H7 (cell line): Measurements from ENCODE around the gene TMCO4. TPM values are rescaled to one million over a fixed set of nuclear protein-coding genes. Genes with fewer than 3 reads are reported as not detected.

Source experiments
- DNase-seq: peaks from one replicate; pipeline ENCODE4 v3.0.0; 2012
- H3K27me3 ChIP-seq: 2 replicates; pipeline ENCODE4 v1.6.0; 2011; ENCODE audit warnings: mild to moderate bottlenecking, low read length; ENCODE audit not compliant: control insufficient read depth, insufficient read depth
- H3K36me3 ChIP-seq: replicated peaks from 2 replicates; pipeline ENCODE4 v1.5.1; 2011; ENCODE audit warnings: low read length; ENCODE audit not compliant: control insufficient read depth, insufficient read depth
- H3K4me3 ChIP-seq: 2 replicates; pipeline ENCODE4 v1.5.1; 2011; ENCODE audit warnings: low read depth, mild to moderate bottlenecking, control low read depth, low read length, moderate library complexity; ENCODE audit not compliant: insufficient read depth
- total RNA-seq: library from RNA; depleted of rRNA; stranded (reverse); fragments of >200 nt; shearing (Covaris generic); gene quantifications from 2 replicates; pipeline ENCODE4 v1.2.3, GENCODE V29; 2014

Gene TMCO4
- total RNA-seq, 1 experiment from 2014 or later, result 8.8 TPM

DNA sequence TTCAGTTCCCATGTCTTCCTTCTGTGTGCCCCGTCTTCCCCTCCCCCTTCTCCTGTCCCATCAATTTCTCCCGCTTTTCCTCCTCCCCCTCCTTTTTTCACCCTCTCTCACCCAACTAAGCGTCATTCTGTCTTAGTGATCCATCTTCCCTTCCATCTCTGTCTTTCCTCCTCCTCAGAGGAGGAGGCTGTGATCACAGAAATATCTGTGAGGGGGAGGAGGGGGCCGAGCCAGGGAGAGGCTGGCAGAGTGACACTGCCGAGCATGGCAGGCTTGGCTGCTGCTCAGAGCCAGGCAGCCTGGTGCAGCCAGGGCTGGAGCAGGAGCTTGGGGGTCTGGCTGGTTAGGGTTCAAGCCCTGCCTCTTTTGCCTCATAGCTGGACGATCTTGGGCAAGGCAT is 127.5 kb downstream of the TMCO4 start:
- Histone ChIP-seq H3K36me3 (no peaks in the 10 kb centered on the region), H3K4me3 (no peak overlapping the region), H3K27me3 (peaks cover 10% of the 10 kb centered on the region; the same call in 1 of the 2 replicates)
- no peak for DNase-seq

- Histone ChIP-seq H3K4me3 (no peak overlapping the region), H3K27me3 (peaks cover 20% of the 10 kb centered on the region), H3K36me3 (no peaks in the 10 kb centered on the region)
- no peak for DNase-seq
These were observed 128.9 kb downstream of the TMCO4 start for GRCh38 chr1:19670787-19671186.

DNA sequence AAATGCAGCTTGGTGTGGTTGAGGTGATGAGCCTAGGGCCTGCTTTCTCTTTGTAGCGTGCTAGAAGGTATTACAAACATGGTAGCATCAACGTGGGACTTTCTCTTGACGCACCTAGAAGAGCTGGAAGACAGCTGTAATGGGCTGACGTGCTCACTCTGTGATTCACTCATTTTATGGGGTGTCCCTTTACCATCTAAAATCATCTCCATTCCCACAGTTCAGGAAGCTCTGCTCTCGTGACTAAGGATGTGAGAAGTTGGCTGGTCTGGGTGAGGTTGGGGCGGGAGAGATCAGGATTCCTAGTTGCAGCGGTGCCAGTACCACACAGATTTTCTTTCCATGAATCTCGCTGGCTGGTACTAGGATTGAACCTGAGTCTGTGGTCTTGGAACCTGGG is 130.8 kb downstream of the TMCO4 start:
- DNase-seq, result no peak
- Histone ChIP-seq H3K4me3 (no peak overlapping the region), H3K27me3 (peaks cover 35% of the 10 kb centered on the region), H3K36me3 (no peaks in the 10 kb centered on the region)

- H3K27me3 ChIP-seq, result peaks cover 42% of the 10 kb centered on the region
- peak overlapping the region; percentile 50 for H3K4me3 ChIP-seq
- DNase-seq, result peak; percentile 85
- no peaks in the 10 kb centered on the region for H3K36me3 ChIP-seq
These were observed 133.9 kb downstream of the TMCO4 start for GRCh38 chr1:19665496-19666465.

DNA sequence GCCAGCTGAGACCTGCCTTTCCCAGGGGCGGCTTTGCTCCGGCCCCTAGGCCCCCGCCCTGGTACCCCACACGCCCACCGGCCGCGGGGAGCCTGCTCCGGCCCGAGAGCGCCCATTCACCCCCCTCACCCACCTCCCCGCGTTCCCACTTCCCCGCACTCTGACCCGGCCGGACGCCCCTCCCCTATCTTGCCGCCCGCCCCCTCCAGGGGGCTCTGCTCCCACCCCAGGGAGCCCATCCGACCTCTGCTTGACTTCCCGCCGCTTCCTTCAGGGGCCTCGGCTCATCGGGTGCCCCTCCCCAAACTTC is 134.6 kb downstream of the TMCO4 start:
- Histone ChIP-seq H3K36me3 (no peaks in the 10 kb centered on the region), H3K27me3 (peaks cover 44% of the 10 kb centered on the region), H3K4me3 (peak overlapping the region; percentile 50)
- no peak for DNase-seq

DNA sequence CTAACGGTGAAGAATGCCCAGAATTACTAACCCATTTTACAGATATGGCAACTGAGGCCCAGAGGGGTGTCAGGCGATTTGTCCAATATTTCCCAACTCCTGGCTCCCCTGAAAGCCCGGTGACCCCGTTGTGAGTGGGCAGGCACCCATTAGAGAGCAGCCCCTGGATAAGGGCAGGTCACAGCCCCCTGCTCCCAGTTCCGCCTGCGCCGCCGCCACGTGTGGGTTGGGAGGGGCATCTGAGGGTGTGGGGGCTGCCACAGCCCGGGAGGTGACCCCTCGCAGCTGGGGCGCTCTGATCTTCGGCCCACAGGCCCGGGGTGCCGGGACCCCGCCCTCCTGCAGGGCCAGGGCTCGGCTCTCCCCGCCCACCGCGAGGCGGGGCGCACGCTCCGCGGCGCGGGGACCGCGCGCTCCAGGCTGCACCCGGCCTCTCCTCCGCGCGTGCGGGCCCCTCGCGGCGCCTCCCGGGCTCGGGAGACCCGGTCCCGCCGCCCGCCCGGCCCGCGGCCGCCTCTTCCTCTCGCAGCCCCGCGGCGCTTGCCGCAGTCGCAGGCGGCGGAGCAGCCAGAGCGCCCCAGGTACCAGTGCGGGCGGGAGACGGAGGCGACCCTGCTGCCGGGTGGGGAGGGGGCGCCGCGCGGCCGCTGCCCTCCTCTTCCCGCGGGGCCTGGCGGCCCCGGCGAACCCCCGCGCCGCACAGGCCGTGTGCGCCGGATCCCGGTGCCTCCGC is 135.1 kb downstream of the TMCO4 start, which contains the start of gene HTR6:
Gene HTR6 (plus strand): TSS at position 423 of the 733 bp plus-strand sequence. CDS start 879 bp downstream, outside the sequence.
- Histone ChIP-seq H3K4me3 (peak within 1 kb of the TSS; percentile 50), H3K36me3 (no peaks in the 10 kb centered on the region), H3K27me3 (peaks cover 44% of the 10 kb centered on the region)
- peak; percentile 89 for DNase-seq

DNA sequence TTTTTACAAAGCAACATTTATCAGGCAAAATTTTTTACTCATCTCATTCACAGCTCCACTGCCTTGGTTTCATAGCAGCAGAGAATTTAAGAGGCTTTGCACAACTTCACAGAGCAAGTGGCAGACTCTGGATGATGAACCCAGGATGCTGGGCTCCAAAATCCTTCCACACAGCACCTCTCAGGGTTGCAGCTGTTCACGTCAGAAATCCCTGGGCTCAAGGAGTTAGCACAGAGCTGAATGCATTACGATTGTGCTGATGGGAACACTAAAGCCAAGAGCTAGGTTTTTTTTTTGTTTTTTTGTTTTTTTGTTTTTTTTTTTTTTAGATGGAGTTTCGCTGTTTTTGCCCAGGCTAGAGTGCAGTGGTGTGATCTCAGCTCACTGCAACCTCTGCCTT is 137.4 kb downstream of the TMCO4 start:
- no peak for DNase-seq
- H3K27me3 ChIP-seq, result peaks cover 42% of the 10 kb centered on the region
- H3K4me3 ChIP-seq, result no peak overlapping the region
- H3K36me3 ChIP-seq, result no peaks in the 10 kb centered on the region

- H3K36me3 ChIP-seq, result no peaks in the 10 kb centered on the region
These were observed 137.9 kb downstream of the TMCO4 start for GRCh38 chr1:19661721-19662228.

GRCh38 chr1:19658186-19658585 is 141.5 kb downstream of the TMCO4 start:
- H3K4me3 ChIP-seq, result no peak overlapping the region
- DNase-seq, result no peak
- H3K27me3 ChIP-seq, result peaks cover 6% of the 10 kb centered on the region
- H3K36me3 ChIP-seq, result no peaks in the 10 kb centered on the region

More at GRCh38 chr1:19661721-19662228, 137.9 kb downstream of the TMCO4 start:
- DNase-seq, result no peak
- H3K4me3 ChIP-seq, result no peak overlapping the region
- peaks cover 39% of the 10 kb centered on the region for H3K27me3 ChIP-seq

GRCh38 chr1:19657511-19657910 is 142.2 kb downstream of the TMCO4 start:
- peaks cover 2% of the 10 kb centered on the region; the same call in 1 of the 2 replicates for H3K27me3 ChIP-seq
- DNase-seq, result no peak
- H3K4me3 ChIP-seq, result no peak overlapping the region
- H3K36me3 ChIP-seq, result no peaks in the 10 kb centered on the region

- DNase-seq, result peak; percentile 68
- Histone ChIP-seq H3K27me3 (peaks cover 2% of the 10 kb centered on the region; the same call in 1 of the 2 replicates), H3K4me3 (no peak overlapping the region), H3K36me3 (no peaks in the 10 kb centered on the region)
These were observed 142.8 kb downstream of the TMCO4 start for GRCh38 chr1:19656780-19657466.

GRCh38 chr1:19656134-19656779 is 143.5 kb downstream of the TMCO4 start:
- Histone ChIP-seq H3K4me3 (no peak overlapping the region), H3K36me3 (no peaks in the 10 kb centered on the region), H3K27me3 (peaks cover 2% of the 10 kb centered on the region; the same call in 1 of the 2 replicates)
- DNase-seq, result no peak

DNA sequence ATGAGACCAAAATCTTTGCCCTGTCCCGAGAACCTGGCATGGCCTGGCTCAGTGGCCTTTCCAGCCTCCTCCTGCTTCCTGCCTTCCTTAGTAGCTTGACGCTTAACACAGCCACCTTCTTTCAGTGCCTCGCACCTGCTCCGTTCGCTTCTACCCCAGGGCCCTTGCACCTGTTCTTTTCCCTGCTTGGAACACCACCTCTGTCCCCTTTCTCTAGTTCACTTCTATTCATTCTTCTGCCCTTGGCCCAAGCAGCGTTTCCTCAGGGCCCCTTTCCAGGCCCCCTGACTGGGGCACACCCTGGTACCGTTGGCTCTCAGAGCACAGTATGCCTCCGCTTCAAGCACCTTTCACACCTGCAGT is 144.0 kb downstream of the TMCO4 start:
- Histone ChIP-seq H3K36me3 (no peaks in the 10 kb centered on the region), H3K27me3 (peaks cover 2% of the 10 kb centered on the region; the same call in 1 of the 2 replicates), H3K4me3 (no peak overlapping the region)
- DNase-seq, result no peak
